Cortex of kidney (tissue), 1 donor: Measurements from ENCODE around the gene PTCH1.

ENCODE experiments used
- DNase-seq: peaks from one replicate; lab custom pipeline; 2025; lab: John Stamatoyannopoulos, UW

Gene PTCH1

DNA sequence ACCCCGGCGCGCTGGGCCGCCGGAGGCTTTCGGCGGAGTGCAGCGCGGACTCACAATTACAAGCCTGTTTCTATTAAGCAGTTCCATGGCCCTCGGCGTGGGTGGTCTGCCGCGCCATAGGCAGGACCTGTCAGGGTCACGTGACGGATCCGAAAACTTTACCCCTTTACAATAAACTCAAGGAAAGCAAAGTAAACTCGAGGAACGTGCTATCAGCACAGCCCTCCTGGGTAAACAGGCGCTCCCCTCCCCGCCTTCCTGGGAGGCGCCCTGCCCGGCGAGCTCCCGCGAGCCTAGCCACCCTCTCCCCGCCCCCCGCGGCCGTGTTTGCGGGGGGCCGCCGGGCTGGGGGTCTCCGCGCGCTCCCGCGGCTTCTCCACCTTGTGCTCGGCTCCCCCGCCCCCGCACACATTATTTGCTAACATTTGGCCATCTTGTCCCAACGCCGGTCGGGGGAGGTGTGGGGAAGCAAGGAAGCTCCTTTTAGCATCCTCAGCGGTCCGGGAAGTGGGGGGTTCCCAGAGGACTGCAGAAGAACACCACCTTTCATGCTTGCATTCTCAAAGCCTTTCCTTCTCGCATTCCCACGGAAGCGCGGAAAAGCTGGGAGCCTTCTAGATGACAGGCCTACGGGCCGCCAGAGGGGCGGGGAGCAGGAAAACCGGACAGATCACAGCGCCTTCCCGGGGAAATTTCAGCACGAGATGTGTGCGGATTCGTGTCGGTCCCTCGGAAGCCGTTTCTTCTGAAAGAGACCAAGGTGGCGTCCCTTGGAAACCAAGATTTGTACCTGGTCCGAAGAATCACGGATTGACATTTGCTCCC is at the start of gene PTCH1:
PTCH1 (minus strand) TSS at position 238 of the 825 bp plus-strand sequence.
- DNase-seq = no peak

DNA sequence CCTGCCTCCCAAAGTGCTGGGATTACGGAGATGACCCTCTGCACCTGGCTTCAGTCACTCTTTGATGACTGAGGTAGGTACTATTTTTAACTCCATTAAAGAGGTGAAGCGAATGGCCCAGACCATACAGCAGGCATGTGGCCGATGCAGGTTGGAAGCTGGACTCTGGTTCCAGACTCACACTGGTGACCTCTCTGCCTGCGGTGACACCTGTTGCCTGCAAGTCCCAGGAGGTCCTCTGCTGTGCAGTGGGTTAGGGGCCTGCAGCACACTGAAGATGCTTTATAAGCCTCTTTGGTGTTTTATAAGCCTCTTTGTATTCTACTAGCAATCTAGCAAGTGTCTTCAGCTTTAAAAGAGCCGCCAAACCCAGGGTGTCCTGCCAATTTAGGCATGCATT is 49.2 kb upstream of the PTCH1 start:
- no peak for DNase-seq

DNA sequence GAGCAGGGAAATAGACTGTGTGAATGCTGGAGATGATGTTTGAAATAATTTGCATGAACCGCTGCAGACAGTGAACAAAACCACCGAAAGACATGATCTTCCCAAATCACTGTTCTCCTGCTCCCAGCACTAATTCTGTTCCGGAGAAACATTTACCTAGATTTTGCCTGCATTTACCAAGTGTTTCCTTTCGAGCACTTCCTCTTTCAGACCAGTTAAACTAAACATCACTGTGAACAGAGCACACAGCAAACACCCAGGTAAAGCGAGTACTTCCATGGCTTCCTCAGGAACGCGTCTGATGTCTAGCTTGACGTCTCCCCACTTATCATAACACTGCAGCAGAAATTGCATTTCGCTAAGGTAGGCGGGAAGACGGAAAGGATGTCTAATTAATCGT is 45.1 kb upstream of the PTCH1 start:
- no peak for DNase-seq

DNA sequence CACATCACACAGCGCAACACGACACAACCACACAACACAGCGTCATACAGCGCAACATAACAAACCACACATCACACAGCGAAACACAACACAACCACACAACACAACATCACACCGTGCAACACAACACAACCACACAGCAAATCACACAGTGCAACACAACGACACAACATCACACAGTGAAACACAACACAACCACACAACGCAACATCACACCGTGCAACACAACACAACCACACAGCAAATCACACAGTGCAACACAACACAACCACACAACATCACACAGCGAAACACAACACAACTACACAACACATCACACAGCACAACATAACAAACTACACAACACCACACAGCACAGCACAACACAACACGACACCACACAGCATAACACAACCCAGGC is 40.4 kb upstream of the PTCH1 start:
- DNase-seq = no peak

DNA sequence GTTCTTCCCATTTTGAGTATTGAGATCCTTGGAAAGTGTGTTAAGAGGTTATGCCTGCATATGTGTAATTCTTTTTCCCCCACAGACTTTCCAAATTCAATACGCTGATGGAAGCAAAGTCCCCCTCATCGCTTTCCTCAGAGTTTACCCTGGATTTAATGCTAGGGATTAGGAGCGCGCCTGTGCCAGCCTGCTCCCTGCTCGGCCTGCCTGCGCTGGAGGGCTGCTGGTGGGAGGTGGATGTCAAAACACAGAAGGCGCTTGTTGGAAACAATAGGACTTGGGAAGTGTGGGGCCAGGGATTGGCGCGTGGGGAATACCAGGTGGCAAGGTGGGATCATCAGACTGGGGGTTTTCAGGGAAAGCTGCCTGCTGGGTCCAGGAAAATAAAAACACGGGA is 39.8 kb upstream of the PTCH1 start:
- no peak for DNase-seq

DNA sequence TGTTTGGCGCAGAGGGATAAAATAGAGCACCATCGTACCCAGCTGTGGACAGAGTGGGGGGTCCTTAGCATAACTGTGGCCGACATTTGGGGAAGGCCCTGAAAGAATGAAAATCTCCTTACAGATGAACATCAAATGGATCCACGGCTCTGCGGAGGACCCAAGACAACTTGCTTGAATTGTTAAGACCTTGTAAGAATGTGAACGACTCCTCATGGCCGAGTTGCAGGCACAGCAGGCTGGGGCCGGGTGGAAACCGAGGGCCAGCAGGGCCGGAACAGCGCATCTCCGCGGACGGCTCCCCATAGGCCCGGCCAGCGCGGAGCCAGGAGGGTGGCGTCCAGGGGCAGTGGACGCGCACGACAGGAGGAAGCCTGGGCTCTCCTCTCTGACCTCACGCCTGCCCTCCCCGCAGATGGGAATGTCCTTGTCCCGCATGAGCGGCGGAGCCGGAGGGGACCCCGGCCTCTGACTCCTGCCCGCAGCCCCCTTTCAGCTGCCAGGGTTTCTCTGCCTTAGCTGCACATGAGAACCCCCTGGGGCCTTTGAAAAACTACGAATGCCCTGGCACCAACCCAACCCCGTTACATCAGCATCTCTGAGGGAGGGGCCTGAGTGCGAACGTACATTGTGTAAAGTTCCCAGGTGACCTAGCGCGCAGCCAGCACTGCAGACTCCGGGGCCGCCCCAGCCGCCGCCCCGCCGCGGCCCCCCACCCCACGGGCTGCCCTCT is 36.2 kb upstream of the PTCH1 start:
- no peak for DNase-seq

DNA sequence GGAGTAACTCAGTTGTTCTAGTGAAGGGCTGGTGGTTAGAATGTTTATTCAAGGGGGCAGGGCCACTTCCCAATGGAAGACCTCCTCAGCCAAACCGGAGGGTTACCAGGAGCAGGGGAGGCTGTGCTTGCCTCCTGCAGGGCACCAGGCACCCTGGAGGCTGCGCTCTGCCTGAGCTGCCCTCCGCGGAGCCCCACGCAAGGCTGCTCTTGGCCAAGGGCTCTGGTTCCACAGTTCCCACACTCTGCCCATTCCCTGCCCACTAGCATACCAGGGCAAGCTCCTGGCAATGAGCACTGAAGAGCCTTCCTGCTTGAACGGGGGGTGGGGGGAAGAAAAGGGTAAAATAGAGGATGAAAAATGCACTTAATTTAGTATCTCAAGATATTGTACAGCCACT is 35.5 kb upstream of the PTCH1 start:
- DNase-seq = no peak

DNA sequence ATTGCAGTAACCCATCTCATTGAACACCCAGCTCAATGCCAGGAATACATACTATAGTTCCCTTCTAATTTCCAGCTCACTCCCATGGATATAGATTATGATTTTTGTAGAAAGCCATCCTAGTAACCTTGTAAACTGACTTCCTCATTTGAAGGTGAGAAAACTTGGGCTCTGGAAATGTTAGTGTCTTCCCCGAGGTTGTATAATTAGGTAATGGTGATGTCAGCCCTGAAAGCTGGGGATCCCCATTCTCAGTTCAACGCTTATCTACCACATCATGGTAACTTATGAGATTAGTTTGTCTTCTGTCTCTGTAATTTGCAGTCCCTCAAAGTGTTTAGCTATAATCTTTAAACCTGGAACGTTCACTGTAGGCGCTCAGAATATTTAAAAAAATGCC is 34.6 kb upstream of the PTCH1 start:
- no peak for DNase-seq

DNA sequence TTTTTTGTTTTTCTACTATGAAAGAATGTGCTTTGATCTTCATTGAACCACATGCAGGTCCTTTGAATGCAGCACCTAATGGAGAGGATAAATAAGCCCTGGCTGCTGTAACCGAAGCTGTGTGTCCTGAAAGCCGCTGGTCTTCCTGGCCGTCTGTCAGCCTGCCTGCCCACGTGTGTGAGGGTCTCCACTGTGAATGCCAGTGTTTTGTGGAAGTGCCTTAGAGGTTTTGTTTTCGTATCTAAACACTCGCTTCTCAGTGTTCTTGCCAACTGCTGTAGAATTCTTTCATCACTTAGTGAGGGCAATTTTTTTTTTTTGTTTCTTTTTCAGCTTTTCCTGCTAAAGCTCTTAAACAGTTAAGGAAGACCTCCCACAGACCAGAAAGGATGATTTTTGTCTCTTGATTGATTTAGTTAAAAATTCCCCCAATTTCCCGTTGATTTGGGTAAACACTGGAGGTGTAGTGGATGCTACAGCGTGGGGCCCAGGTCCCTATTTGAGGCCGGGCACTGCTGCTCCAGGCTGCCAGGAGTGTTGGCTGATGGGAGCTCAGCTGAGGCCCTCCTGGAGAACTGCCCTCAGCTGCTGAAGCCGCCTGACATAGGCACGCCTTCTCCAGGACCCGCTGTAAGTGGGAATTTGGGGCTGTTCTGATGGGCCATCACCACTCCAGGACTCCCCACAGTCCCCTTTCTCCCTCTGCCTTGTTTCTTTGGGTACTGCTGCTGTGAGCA is 29.2 kb upstream of the PTCH1 start:
- no peak for DNase-seq

DNA sequence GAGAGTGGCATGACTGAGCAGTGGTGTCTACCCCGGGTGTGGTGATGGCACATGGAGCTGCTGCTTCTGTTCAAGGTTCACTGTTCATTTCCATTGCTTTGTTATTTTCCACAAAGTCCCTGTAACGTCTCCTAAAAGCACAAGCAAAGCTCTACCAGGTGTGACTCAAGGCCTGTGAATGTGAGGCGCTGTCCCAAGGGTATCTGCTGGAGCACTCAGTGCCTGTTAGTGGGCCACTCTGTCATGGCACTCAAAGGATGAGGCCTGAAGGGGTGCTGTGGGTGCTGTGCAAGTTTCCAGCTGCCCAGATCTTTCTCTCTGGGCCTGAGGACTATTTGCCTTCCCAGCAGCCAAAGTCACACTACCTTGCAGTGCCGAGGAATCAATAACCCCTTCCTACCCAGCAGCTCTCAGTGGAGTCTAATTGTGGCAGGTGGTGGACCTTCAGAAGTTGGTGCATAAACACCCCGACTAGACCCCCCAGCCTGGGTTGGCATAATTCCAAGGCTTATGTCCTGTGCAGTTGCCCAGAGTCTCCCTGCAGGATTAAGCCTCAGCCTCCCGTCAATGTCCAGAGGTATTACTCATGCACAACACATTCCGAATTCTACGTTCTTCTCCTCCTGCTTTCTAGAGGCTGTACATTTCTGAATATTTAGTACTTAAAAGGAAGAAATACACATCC is 17.4 kb upstream of the PTCH1 start:
- DNase-seq = no peak

DNA sequence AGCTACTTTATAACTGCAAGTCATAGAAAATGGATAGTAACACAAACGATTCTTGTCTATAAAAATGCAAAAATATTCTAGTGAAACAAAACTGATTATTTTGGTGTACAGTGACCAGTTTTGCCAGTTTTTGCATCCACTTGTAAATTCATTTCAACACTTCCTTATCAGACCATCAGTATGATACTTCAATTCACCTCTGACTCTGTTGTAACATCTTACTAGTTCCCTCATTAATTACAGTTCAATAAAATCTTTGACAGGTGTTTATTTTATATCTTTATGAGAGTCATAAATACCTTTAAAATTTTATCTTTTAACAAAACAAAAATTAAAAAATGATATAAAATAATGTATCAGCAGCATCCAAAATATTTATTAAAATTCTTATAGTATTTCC is 13.1 kb upstream of the PTCH1 start:
- DNase-seq = no peak

DNA sequence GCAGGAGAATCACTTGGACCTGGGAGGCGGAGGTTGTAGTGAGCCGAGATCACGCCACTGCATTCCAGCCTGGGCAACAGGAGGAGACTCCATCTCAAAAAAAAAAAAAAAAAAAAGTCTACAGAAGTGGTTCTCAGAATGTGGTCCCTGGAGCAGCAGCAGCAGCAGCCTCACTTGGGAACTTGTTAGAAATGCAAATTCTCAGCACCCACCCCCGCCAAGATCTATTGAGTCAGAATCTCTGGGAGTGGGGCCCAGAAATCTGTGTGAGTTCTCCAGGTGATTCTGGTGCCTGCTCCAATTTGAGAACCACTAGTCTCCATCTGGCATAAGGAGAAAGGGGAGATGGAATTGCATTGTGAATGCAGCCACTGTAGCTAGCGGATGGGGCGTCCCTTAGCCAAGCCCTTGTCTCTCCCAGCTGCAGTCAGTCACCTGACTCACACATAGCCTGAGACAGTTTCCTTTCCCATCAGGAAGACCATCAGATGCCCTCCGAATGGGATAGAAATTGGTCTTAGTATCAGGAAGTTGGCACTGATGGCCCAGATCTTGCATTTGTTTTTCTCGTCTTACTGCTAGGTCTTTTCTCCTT is 12.2 kb upstream of the PTCH1 start:
- DNase-seq = no peak

DNA sequence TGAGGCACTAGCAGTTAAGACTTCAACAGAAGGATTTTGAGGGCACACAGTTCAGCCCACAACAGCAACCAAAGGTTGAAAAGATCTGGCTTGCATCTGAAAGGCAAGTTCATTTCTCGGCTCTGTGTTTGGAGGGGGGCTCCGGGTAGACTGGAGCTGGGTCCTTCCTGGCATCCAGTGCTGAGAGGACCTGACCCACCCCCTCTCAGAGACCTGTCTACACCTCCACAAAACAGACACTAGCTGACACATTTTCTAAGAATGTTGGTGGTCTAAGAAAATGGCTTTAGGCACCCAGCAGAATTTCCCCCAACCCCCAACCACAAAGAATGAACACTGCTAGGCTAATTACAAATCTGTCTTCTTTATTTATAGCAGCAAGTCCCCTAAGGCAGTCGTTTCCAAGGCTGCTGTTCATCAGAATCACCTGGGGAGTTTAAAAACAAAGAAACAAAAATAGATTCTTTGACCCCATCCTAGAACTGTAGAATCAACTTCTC is 6.2 kb upstream of the PTCH1 start:
- no peak for DNase-seq

DNA sequence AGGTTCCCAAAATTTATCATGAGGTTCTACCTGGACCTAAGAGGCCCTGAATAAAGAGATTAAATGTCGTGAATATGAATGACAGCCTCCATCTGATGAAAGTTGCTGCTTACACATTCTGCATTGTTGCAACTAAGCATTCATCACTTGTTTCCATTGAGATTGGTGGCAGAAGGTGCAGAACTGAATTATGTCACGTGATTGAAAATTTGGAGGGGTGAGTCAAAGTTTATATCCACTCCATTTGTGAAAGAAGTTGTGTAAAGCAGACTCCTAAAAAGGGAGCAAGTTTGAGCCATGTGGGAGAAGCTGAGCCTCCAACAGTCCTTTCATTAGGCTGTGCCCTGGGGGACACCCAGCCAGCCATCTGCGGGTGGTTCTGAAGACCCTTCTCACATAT is 4.9 kb upstream of the PTCH1 start:
- no peak for DNase-seq

DNA sequence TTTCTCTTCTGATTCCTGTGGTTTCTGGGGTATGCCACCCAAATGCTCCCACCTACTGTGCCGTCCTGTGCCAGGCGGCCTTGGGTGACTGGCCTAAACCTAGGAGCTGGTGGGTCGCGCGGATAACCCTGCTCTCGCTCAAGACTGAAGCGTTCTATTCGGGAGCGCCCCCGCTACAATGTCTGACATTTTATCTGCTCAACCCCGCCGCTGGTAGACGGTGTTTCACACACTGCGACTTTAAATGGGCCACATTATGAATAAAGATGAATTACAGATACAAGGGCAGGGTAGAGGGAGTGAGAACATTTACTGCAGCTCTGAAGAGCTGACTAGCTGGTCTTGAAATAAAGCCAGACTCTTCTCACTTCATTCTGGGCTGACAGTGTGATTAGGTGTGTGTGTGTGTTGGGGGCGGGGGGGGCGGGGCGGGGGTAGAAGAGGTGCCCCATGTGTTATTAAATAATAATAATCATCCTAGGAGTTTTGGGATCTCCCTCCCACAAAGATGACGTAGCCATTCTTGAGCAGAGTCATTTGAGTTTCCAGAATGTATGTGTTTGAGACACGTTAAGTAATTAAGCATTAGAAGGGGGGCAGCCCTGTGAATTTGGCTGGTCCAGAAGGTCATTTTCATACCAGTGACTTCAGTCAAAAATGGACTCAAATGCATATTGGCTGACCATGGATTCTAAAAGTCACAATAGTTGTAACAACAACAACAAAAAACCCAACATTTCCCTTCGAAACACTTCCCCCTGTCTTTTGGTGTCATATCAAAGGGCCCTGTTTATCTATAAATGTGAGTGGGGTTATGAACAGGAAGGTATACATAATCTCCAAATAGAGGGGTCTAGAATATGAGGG is 1.0 kb upstream of the PTCH1 start:
- no peak for DNase-seq

DNA sequence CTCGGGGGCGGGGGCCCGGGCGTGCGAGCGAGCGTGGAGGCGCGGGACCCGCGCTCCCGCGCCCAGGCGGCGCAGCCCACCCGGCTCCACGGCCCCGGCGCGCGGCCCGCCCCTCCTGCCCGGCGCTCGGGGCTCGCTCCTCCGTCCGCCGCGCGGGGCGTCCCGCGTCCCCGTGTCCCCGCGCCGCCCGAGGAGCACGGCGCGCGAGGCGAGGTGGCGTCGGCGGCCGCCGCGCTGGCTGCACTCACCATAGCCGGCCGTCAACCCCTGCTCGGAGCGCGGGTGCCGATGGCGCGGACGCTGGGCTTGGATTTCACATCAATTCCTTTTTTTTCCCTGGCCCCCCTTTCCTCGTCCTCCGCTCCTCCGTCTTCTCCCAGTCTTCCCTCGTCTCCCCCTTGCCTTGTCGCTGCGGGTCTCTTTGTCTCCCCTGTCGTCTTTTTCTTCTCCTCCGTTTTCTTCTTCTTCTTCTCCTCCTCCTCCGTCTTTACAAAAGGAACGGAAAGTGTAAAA is 494 bp downstream of the PTCH1 start:
- DNase-seq = no peak

DNA sequence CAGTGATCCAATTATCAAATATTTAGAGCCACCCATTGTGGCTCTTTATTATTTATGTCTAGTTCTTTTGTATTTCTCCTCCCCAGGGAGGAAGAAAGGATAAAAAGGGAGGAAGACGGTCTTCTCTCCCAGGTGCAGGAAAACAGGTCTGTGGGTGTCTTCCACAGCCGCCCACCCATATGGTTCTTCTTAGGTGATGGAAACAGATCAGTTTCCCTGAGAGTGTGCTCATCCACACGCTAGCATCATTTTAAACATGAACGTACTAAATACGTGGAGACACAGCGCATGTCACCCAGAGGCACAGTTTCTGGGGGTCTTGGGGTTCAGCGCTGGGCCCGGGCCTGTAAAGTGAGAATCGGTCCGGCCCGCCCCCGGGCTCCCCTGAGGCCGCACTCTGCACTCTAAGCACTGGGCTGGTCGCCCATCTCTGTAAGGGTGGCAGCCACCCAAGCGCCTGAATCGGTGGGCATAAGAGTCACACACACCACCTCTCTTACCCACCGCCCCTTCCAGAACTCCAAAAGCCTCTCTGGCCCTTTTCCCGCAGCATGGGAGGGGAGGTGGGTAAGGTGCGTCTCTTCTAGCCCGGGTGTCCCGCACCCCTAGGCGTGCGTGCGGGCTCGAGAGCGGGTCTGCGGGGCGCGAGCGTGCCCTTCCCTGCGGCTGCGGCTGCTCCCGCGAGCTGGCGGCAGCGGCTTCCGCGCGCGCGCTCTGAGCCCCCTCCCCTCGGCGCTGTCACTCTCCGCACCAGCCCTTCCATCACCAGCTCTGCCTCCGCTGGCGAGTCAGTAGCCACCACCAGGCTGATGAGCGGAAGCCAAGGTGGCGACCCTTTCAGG is 1.3 kb downstream of the PTCH1 start:
- DNase-seq = no peak

DNA sequence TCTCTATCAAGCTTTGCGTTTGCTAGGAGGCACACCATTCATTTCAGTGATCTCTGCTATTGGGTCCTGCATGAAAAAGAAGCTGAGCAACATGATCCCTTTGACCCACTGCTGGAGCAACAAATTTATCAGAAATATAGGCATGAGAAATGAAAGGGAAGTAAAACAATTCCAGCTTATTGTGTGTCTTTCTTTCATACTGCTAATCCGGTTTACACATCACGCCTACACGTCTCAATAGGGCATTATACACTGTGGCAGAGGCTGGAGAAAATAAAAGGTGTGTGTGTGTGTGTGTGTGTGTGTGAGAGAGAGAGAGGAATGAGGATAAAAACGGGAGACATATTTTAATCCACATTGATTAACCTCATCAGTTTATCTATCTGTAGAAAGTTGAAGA is 2.4 kb downstream of the PTCH1 start:
- no peak for DNase-seq

DNA sequence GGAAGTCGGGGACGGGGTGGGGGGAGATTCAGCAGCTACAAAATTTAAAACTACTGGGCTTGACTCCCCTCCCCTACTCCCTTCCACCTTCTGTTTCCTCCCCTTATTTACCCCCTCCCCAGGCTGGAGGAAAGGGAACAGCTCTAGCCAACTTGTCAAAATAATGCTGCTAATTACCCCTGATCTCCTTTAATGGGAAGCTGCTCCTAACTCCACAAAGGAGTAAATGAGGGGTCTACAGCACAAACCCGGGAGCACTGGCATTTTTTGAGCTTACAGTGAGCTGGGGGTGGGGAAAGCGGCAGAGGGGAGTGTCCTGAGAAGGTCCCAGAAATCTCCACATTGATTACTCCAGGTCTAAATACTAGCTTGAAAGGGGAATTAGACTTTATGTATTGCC is 3.1 kb downstream of the PTCH1 start:
- no peak for DNase-seq

DNA sequence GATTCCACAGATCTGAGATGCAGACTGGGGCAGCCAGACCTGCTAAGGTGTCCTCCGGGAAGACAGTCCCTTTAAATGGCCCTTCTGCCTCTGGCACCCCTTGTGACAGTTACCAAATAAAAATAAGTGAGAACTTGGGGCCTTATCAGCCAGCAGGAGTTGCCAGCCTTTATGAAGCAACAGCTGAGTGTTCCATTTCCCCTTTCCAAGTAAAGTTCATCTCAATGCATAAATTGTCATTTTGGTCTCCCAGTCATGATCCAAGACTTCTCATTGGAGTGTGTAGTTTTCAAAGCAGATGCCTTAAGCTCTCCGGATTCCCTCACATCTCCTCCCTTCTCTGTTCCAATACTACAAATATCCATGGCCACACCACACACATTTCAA is 4.1 kb downstream of the PTCH1 start:
- no peak for DNase-seq
